ENCODE data around the gene FAAP100. TPM values are rescaled to one million over a fixed set of nuclear protein-coding genes. Genes with fewer than 3 reads are reported as not detected.

FAAP100 gene
- total RNA-seq, 6 experiments from 2014 or later, result 13.1 to 17.1 (median 15.2) TPM

DNA sequence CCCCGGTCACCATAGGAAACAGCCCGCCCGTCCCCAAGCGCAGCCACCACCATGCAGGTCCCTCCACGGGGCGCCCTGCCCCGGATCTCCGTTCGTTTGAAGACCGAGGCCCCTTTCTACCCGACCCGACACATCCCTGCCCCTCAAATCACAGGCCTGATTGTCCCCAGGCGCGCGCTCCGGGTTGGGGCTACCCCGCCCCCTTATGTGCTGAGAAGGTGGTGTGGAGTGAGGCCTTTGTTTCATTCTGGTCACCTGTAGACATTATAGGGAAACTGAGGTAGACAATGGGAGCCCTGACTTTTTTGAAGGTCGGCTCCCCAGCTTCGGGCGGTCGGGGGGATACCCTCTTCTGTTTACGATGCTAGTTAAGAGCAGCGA, 38.8 kb downstream of the FAAP100 start:
- H3K27ac ChIP-seq, result peak overlapping the region; percentile 99 to 100 (median 99)
- peak; percentile 66 to 77 (median 68) for DNase-seq
- no peaks in the 10 kb centered on the region for H3K27me3 ChIP-seq
- intact Hi-C loops (cut with DNase I), result no loop called here
- whole genome bisulfite sequencing (ENCODE audit: insufficient coverage, low coverage, low lambda C conversion rate, missing lambda C conversion rate), result 0% methylated on average over 4 of the region's 23 CpGs
- peak overlapping the region; percentile 82 to 96 (median 95) for H3K4me3 ChIP-seq
- peak; percentile 19 to 40 (median 24) for ATAC-seq
- TF ChIP-seq, protein P1, sequence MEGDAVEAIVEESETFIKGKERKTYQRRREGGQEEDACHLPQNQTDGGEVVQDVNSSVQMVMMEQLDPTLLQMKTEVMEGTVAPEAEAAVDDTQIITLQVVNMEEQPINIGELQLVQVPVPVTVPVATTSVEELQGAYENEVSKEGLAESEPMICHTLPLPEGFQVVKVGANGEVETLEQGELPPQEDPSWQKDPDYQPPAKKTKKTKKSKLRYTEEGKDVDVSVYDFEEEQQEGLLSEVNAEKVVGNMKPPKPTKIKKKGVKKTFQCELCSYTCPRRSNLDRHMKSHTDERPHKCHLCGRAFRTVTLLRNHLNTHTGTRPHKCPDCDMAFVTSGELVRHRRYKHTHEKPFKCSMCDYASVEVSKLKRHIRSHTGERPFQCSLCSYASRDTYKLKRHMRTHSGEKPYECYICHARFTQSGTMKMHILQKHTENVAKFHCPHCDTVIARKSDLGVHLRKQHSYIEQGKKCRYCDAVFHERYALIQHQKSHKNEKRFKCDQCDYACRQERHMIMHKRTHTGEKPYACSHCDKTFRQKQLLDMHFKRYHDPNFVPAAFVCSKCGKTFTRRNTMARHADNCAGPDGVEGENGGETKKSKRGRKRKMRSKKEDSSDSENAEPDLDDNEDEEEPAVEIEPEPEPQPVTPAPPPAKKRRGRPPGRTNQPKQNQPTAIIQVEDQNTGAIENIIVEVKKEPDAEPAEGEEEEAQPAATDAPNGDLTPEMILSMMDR (IDR thresholded peaks at IDR 0.05), result no peak
- TF ChIP-seq POLR2A (IDR thresholded peaks at IDR 0.05), result no peak
- H3K4me1 ChIP-seq, result peaks cover 0 to 41% (median 4%) of the 10 kb centered on the region in 4 donors
- peaks cover 12 to 21% (median 20%) of the 10 kb centered on the region in 4 donors for H3K36me3 ChIP-seq
- H3K9me3 ChIP-seq, result no peaks in the 10 kb centered on the region

DNA sequence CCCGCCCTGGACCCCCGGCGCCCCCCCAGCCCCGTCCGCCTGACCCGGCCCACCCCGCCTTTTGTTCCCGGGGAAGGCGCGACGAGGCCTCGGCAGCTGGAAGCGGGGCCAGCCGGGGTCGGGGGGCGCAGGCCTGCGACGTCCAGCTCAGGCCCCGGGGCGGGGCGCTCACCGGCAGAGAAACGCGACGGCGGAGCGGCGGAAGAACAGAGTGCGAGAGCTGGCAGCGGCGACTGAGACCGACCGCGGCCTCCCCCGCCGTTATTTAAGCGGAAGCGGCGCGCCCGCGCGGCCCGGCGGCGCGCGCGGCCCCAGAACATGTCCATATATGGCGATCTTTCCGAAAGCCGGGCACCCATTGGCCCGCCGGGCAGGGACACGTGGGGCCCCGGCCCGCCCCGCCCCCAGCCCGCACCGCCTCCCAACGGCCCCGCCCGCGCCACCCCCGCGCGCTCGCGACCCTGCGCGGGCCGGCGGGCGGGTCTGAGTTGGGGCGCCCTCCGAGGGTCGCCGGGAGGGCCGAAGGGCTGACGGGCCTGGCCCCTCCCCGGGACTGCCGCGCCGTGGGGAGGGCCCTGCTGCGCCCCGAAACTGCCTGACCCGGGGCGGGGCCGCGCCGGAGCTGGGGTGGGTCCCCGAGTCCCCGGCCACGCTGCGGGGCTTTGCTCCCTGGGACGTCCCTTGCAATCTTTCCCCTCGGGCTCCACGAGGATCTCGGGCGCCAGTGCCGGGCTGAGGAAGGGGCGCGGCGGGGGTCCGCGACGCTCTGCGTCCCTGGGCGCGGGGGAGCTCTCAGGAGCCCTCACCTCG, 39.4 kb downstream of the FAAP100 start, which contains the start of gene ACTG1:
TSS of gene ACTG1 (minus strand) at position 238 of the 810 bp plus-strand sequence. CDS start 445 bp downstream, outside the sequence.
- ATAC-seq (peak; percentile 53 to 80 (median 74)), DNase-seq (peak; percentile 94 to 95 (median 95))
- WGBS (ENCODE audit: insufficient coverage, low coverage, low lambda C conversion rate, missing lambda C conversion rate), result no CpG with 5 or more reads among the region's 111 CpGs
- intact Hi-C loops (cut with DNase I), result no loop called here
- Histone ChIP-seq H3K27me3 (no peaks in the 10 kb centered on the region), H3K36me3 (peaks cover 12 to 21% (median 20%) of the 10 kb centered on the region in 4 donors), H3K27ac (peak within 1 kb of the TSS; percentile 99 to 100 (median 99)), H3K9me3 (no peaks in the 10 kb centered on the region), H3K4me1 (peaks cover 0 to 41% (median 4%) of the 10 kb centered on the region in 4 donors), H3K4me3 (peak within 1 kb of the TSS; percentile 93 to 96 (median 95))
- peak; percentile 98 for TF ChIP-seq POLR2A (IDR thresholded peaks at IDR 0.05)
- TF ChIP-seq, protein P1 (IDR thresholded peaks at IDR 0.05), result no peak

- Histone ChIP-seq H3K4me3 (peak overlapping the region; percentile 91 to 95 (median 93)), H3K36me3 (peaks cover 12 to 21% (median 20%) of the 10 kb centered on the region in 4 donors), H3K4me1 (peaks cover 0 to 41% (median 4%) of the 10 kb centered on the region in 4 donors), H3K27ac (peak overlapping the region; percentile 88 to 99 (median 92)), H3K9me3 (no peaks in the 10 kb centered on the region), H3K27me3 (no peaks in the 10 kb centered on the region)
- ATAC-seq, result peak in 2 of 4 donors; percentile 4 to 10
- under 1% methylated on average over 23 of the region's 62 CpGs for WGBS (ENCODE audit: insufficient coverage, low coverage, low lambda C conversion rate, missing lambda C conversion rate)
- no peak for TF ChIP-seq POLR2A (IDR thresholded peaks at IDR 0.05)
- TF ChIP-seq, protein P1 (IDR thresholded peaks at IDR 0.05), result no peak
- intact Hi-C loops (cut with DNase I), result no loop called here
- peak; percentile 42 to 71 (median 55) for DNase-seq
These were observed 40.2 kb downstream of the FAAP100 start for GRCh38 chr17:81511804-81512561.

DNA sequence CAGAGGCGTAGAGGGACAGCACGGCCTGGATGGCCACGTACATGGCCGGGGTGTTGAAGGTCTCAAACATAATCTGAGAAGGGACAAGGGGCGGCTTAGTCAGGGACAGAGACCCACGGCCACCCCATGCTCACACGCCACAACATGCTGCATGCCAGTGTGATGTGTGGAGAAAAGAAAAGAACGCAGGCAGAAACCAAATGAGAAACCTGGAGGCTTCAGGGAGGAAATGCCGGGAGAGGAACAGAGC, 40.7 kb downstream of the FAAP100 start:
- Histone ChIP-seq H3K9me3 (no peaks in the 10 kb centered on the region), H3K4me3 (peak overlapping the region; percentile 91 to 95 (median 93)), H3K36me3 (peaks cover 12 to 21% (median 20%) of the 10 kb centered on the region in 4 donors), H3K27ac (peak overlapping the region; percentile 88 to 99 (median 92)), H3K27me3 (no peaks in the 10 kb centered on the region), H3K4me1 (peaks cover 0 to 41% (median 4%) of the 10 kb centered on the region in 4 donors)
- 1% methylated on average over 9 of the region's 9 CpGs for WGBS (ENCODE audit: insufficient coverage, low coverage, low lambda C conversion rate, missing lambda C conversion rate)
- ATAC-seq (no peak), DNase-seq (no peak)
- TF ChIP-seq POLR2A (IDR thresholded peaks at IDR 0.05), result no peak
- intact Hi-C loops (cut with DNase I), result no loop called here

Data from right lobe of liver (tissue), 6 donors.